ENCODE data around the gene BMF.
"Not testable (repeated sequence)": the region's sequence is repeated elsewhere in the genome, so short reads cannot be mapped to it uniquely, and the experiment has no call there.

The BMF gene

DNA sequence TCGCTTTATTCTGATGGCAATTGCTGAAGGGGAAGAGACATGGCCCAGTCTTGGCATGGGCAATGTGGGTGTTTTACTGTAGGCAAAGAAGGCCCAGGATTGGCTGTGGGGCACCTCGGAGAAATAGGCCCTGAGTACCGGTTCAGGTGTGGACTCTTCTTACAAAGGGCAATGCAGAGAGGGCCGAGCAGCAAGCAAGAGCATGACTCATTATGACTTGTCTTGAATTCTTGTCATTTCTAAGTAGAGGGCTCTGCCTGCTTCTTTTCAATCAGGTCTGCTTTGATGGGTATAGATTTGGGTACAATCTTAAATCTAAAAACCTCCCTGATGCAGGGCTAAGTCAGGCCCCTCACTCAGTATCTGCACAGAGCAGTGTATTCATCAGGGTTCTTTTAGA lies 37.4 kb upstream of the BMF start:
- H3K27ac ChIP-seq (ENCODE audit: low read length), result no peak overlapping the region
- no peaks in the 10 kb centered on the region for H4K20me1 ChIP-seq (ENCODE audit: insufficient read depth, low read length)
- TF ChIP-seq, protein P1, sequence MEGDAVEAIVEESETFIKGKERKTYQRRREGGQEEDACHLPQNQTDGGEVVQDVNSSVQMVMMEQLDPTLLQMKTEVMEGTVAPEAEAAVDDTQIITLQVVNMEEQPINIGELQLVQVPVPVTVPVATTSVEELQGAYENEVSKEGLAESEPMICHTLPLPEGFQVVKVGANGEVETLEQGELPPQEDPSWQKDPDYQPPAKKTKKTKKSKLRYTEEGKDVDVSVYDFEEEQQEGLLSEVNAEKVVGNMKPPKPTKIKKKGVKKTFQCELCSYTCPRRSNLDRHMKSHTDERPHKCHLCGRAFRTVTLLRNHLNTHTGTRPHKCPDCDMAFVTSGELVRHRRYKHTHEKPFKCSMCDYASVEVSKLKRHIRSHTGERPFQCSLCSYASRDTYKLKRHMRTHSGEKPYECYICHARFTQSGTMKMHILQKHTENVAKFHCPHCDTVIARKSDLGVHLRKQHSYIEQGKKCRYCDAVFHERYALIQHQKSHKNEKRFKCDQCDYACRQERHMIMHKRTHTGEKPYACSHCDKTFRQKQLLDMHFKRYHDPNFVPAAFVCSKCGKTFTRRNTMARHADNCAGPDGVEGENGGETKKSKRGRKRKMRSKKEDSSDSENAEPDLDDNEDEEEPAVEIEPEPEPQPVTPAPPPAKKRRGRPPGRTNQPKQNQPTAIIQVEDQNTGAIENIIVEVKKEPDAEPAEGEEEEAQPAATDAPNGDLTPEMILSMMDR (IDR thresholded peaks at IDR 0.05; ENCODE audit: low read depth, low read length), result no peak
- no peak for TF ChIP-seq EZH2phosphoT487 (IDR thresholded peaks at IDR 0.05; ENCODE audit: low read depth)
- H3K36me3 ChIP-seq (replicated peaks; ENCODE audit: low read depth, low read length), result no peaks in the 10 kb centered on the region
- H3K4me1 ChIP-seq (ENCODE audit: low read length), result no peaks in the 10 kb centered on the region
- no peaks in the 10 kb centered on the region for H3K27me3 ChIP-seq (ENCODE audit: low read depth, low read length)
- no peak overlapping the region for H3K4me3 ChIP-seq (ENCODE audit: low read length)
- H3K9me3 ChIP-seq (ENCODE audit: insufficient read depth, low read length), result no peaks in the 10 kb centered on the region
- H3K79me2 ChIP-seq (ENCODE audit: low read length), result no peaks in the 10 kb centered on the region
- no peak overlapping the region for H3K4me2 ChIP-seq (ENCODE audit: low read length)
- H2AFZ ChIP-seq (ENCODE audit: low read depth, low read length), result no peak overlapping the region
- H3K9ac ChIP-seq (ENCODE audit: low read length), result no peak overlapping the region

DNA sequence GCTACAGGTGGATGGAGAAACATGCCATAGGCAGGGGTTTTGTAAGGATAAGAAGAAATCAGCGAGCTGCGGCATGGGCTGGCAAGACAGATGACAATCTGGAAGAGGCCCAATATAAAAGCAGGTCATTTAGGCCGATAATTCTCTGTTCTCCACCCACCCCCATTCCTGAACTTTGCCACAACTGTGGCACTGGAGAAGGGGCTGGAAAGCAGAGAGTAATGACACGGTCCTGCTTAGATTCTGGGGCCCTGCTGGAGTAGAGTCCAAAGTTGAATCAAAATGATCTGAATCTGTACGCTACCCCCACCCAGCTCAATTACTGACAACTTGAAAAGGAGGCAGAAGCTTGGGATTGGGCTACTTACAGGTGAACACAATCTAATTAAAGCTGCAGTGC lies 33.7 kb upstream of the BMF start:
- Histone ChIP-seq H3K9ac (ENCODE audit: low read length) (no peak overlapping the region), H2AFZ (ENCODE audit: low read depth, low read length) (no peak overlapping the region), H3K36me3 (replicated peaks; ENCODE audit: low read depth, low read length) (no peaks in the 10 kb centered on the region), H3K9me3 (ENCODE audit: insufficient read depth, low read length) (no peaks in the 10 kb centered on the region), H4K20me1 (ENCODE audit: insufficient read depth, low read length) (no peaks in the 10 kb centered on the region), H3K27ac (ENCODE audit: low read length) (no peak overlapping the region), H3K4me3 (ENCODE audit: low read length) (no peak overlapping the region), H3K27me3 (ENCODE audit: low read depth, low read length) (no peaks in the 10 kb centered on the region), H3K4me1 (ENCODE audit: low read length) (no peaks in the 10 kb centered on the region), H3K79me2 (ENCODE audit: low read length) (no peaks in the 10 kb centered on the region), H3K4me2 (ENCODE audit: low read length) (no peak overlapping the region)
- TF ChIP-seq, protein P1 (IDR thresholded peaks at IDR 0.05; ENCODE audit: low read depth, low read length), result no peak
- no peak for TF ChIP-seq EZH2phosphoT487 (IDR thresholded peaks at IDR 0.05; ENCODE audit: low read depth)

DNA sequence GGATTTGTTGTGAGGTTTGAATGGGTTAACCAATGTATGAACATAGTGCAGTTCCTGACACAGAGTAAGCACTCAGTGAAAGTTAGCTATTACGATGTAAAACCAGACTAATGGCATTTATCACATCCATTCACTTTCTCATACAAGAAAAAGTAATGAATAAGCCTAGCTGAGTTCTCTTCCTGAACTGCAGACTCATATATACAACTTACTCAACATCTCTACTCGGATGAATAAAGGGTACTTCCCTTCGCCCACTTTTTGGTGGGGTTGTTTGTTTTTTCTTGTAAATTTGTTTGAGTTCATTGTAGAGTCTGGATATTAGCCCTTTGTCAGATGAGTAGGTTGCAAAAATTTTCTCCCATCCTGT lies 29.5 kb upstream of the BMF start:
- not testable (repeated sequence) for H3K27ac ChIP-seq (ENCODE audit: low read length); H3K4me3 ChIP-seq (ENCODE audit: low read length); H2AFZ ChIP-seq (ENCODE audit: low read depth, low read length); H3K9me3 ChIP-seq (ENCODE audit: insufficient read depth, low read length); H3K4me2 ChIP-seq (ENCODE audit: low read length); H3K4me1 ChIP-seq (ENCODE audit: low read length); H3K9ac ChIP-seq (ENCODE audit: low read length); H3K36me3 ChIP-seq (replicated peaks; ENCODE audit: low read depth, low read length); H3K27me3 ChIP-seq (ENCODE audit: low read depth, low read length); H4K20me1 ChIP-seq (ENCODE audit: insufficient read depth, low read length); H3K79me2 ChIP-seq (ENCODE audit: low read length)

DNA sequence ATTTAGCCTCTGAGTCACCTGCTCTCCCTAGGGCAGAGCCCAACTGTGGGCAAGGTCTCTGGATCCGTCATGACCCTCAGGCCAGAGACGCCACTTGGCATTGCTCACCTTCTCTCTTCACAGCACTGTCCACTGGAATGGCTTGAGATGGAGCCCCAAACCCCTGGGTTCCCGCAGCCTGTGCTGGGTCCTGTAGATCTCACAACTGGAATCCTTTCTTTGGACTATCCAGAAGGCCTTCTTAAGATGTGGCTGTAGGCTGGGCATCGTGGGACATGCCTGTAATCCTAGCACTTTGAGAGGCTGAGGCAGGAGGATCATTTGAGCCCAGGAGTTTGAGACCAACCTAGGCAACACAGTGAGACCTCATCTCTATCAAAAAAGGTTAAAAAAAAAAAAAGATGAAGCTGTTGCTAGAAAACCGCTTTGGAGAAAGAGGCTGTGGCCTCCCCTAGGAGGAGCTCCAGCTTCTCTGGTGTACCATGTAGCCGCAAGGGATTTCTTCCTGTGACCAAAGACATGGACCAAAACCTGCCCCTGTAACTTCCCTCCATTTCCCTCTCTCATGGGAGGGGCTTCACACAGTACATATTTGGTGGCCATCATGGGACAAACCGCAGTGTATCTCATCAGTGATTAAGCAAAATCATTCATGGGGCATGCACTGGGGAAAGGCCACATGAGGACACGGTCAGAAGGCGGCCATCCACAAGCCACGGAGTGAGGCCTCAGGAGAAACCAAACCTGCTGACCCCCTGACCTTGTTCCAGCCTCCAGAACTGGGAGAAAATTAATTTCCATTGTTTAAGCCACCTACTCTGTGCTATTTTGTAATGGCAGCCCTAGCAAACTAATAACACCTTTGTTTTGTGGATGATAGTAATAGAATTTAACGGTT lies 28.9 kb upstream of the BMF start:
- Histone ChIP-seq H2AFZ (ENCODE audit: low read depth, low read length) (no peak overlapping the region), H3K9me3 (ENCODE audit: insufficient read depth, low read length) (no peaks in the 10 kb centered on the region), H3K4me1 (ENCODE audit: low read length) (peaks cover 8% of the 10 kb centered on the region; the same call in 1 of the 2 replicates), H3K4me2 (ENCODE audit: low read length) (no peak overlapping the region), H3K27ac (ENCODE audit: low read length) (no peak overlapping the region), H3K36me3 (replicated peaks; ENCODE audit: low read depth, low read length) (no peaks in the 10 kb centered on the region), H4K20me1 (ENCODE audit: insufficient read depth, low read length) (no peaks in the 10 kb centered on the region), H3K9ac (ENCODE audit: low read length) (no peak overlapping the region), H3K79me2 (ENCODE audit: low read length) (no peaks in the 10 kb centered on the region), H3K4me3 (ENCODE audit: low read length) (no peak overlapping the region), H3K27me3 (ENCODE audit: low read depth, low read length) (no peaks in the 10 kb centered on the region)
- TF ChIP-seq EZH2phosphoT487 (IDR thresholded peaks at IDR 0.05; ENCODE audit: low read depth), result no peak
- TF ChIP-seq, protein P1 (IDR thresholded peaks at IDR 0.05; ENCODE audit: low read depth, low read length), result no peak
